A549 (cell line): ENCODE results near the gene CR1.

Experiments used
- CTCF ChIP-seq: fragments of >200 bp; sonication (Bioruptor Twin); formaldehyde crosslinking; IDR thresholded peaks from 3 replicates; pipeline ENCODE4 v1.5.1; 2016
- GATA3 ChIP-seq: IDR thresholded peaks from 2 replicates; pipeline ENCODE4 v1.6.1; 2012; ENCODE audit warnings: borderline replicate concordance
- HDAC2 ChIP-seq: fragments of 200-600 bp; sonication (generic); IDR thresholded peaks from 2 replicates; pipeline ENCODE4 v1.6.1; 2016
- JUN ChIP-seq, 2 experiments: fragments of >200 bp; sonication (Bioruptor Twin); formaldehyde crosslinking; IDR thresholded peaks; 2 replicates in 1 of 2; 3 replicates in 1 of 2; pipeline ENCODE4 v1.6.1; 2016 to 2017
- MAFK ChIP-seq: fragments of 450-650 bp; IDR thresholded peaks from 2 replicates; pipeline ENCODE4 v1.6.1; 2014; ENCODE audit not compliant: partially characterized antibody
- PBX3 ChIP-seq: IDR thresholded peaks from 2 replicates; pipeline ENCODE4 v1.6.1; 2012
- PHF8 ChIP-seq: fragments of 200-600 bp; sonication (generic); IDR thresholded peaks from 2 replicates; pipeline ENCODE4 v1.6.1; 2016; ENCODE audit warnings: low read depth, mild to moderate bottlenecking, antibody characterized with exemption, moderate library complexity, borderline replicate concordance
- POLR2A ChIP-seq: IDR thresholded peaks from 2 replicates; pipeline ENCODE4 v1.6.1; 2012; ENCODE audit warnings: mild to moderate bottlenecking, low read length
- REST ChIP-seq: fragments of 200-600 bp; sonication (generic); IDR thresholded peaks from 2 replicates; pipeline ENCODE4 v1.6.1; 2016; ENCODE audit warnings: antibody characterized with exemption, mild to moderate bottlenecking, moderate library complexity
- USF2 ChIP-seq: fragments of 450-650 bp; IDR thresholded peaks from 2 replicates; pipeline ENCODE4 v1.6.1; 2014; ENCODE audit warnings: antibody characterized with exemption

- TF ChIP-seq CTCF (no peak), MAFK (no peak), JUN (IDR thresholded peaks at IDR 0.05) (no peak), PBX3 (no peak), PHF8 (no peak), POLR2A (no peak), GATA3 (no peak), HDAC2 (no peak), REST (no peak), USF2 (no peak)
These were observed 2.0 kb downstream of the CR1 start for GRCh38 chr1:207497941-207498340.
